GM21825 (cell line): ENCODE measurements around the gene SSBP1.
A peak's percentile ranks its signal among the peaks of the same experiment; 100 is the strongest.
"Not testable (repeated sequence)": the region's sequence is repeated elsewhere in the genome, so short reads cannot be mapped to it uniquely, and the experiment has no call there.

Experiments used
- ATAC-seq: cut with Tn5 transposase; IDR thresholded peaks from one replicate; pipeline ENCODE4 v1.9.1; 2021; ENCODE audit warnings: mild to moderate bottlenecking, moderate library complexity; ENCODE audit not compliant: unreplicated experiment

The SSBP1 gene

GRCh38 chr7:141737836-141738591 is at the start of gene SSBP1:
SSBP1 (plus strand) TSS chr7:141738358; CDS start chr7:141739167, 809 bp downstream.
- peak; percentile 93 for ATAC-seq

- not testable (repeated sequence) for ATAC-seq
Observed at GRCh38 chr7:141689072-141689825, 48.9 kb upstream of the SSBP1 start.

- ATAC-seq = no peak
Observed at GRCh38 chr7:141691540-141691939, 46.6 kb upstream of the SSBP1 start.

GRCh38 chr7:141691961-141692360 is 46.2 kb upstream of the SSBP1 start:
- no peak for ATAC-seq

GRCh38 chr7:141693082-141693481 is 45.1 kb upstream of the SSBP1 start:
- ATAC-seq = no peak

GRCh38 chr7:141695803-141696289 is 42.3 kb upstream of the SSBP1 start:
- ATAC-seq = no peak

GRCh38 chr7:141696348-141696747 is 41.8 kb upstream of the SSBP1 start:
- ATAC-seq = no peak

GRCh38 chr7:141697211-141697871 is 40.8 kb upstream of the SSBP1 start:
- ATAC-seq = no peak

- no peak for ATAC-seq
Observed at GRCh38 chr7:141698247-141699015, 39.7 kb upstream of the SSBP1 start.

- ATAC-seq = no peak
Observed at GRCh38 chr7:141699860-141700259, 38.3 kb upstream of the SSBP1 start.

GRCh38 chr7:141700296-141700847 is 37.8 kb upstream of the SSBP1 start:
- no peak for ATAC-seq

GRCh38 chr7:141700848-141701371 is 37.2 kb upstream of the SSBP1 start:
- peak; percentile 1 for ATAC-seq

- ATAC-seq = peak; percentile 85
Observed at GRCh38 chr7:141701489-141702046, 36.6 kb upstream of the SSBP1 start.

GRCh38 chr7:141702047-141702567 is 36.1 kb upstream of the SSBP1 start, which contains the start of gene DENND11:
DENND11 (minus strand) TSS chr7:141702166; CDS start chr7:141702153, 13 bp downstream.
- peak; percentile 77 for ATAC-seq

GRCh38 chr7:141702892-141703291 is 35.3 kb upstream of the SSBP1 start:
- no peak for ATAC-seq

- no peak for ATAC-seq
Observed at GRCh38 chr7:141704112-141704511, 34.0 kb upstream of the SSBP1 start.

- no peak for ATAC-seq
Observed at GRCh38 chr7:141704741-141705140, 33.4 kb upstream of the SSBP1 start.

GRCh38 chr7:141706239-141707064 is 31.7 kb upstream of the SSBP1 start:
- no peak for ATAC-seq

- no peak for ATAC-seq
Observed at GRCh38 chr7:141708351-141708750, 29.8 kb upstream of the SSBP1 start, which contains the start of gene WEE2. WEE2 (plus strand) TSS chr7:141708353; CDS start chr7:141708759, 406 bp downstream.
